GM12891 (cell line): ENCODE measurements around the gene PARD6B.

Experiments
- DNase-seq: peaks from one replicate; pipeline ENCODE4 v3.0.0; 2011; ENCODE audit warnings: low spot score; ENCODE audit not compliant: insufficient read length
- FAIRE-seq: peaks from 2 replicates; lab custom pipeline; 2011; peaks lifted over from hg19 to GRCh38; lab: Jason Lieb, UNC
- PAX5 ChIP-seq: IDR thresholded peaks from 2 replicates; pipeline ENCODE4 v1.6.1; 2011; ENCODE audit warnings: low read length, moderate library complexity, mild to moderate bottlenecking; ENCODE audit not compliant: insufficient read depth, severe bottlenecking
- POLR2A ChIP-seq: IDR thresholded peaks from 2 replicates; pipeline ENCODE4 v1.6.1; 2011; ENCODE audit warnings: low read depth, low read length, control low read depth
- POLR2AphosphoS5 ChIP-seq: IDR thresholded peaks from 2 replicates; pipeline ENCODE4 v1.6.1; 2011; ENCODE audit warnings: low read depth, low read length, control low read depth
- POU2F2 ChIP-seq: IDR thresholded peaks from 2 replicates; pipeline ENCODE4 v1.6.1; 2011; ENCODE audit warnings: low read depth, mild to moderate bottlenecking, control low read depth, low read length, moderate library complexity
- SPI1 ChIP-seq: IDR thresholded peaks from 2 replicates; pipeline ENCODE4 v1.6.1; 2011; ENCODE audit warnings: low read depth, low read length, control low read depth
- TAF1 ChIP-seq: IDR thresholded peaks from 2 replicates; pipeline ENCODE4 v1.6.1; 2011; ENCODE audit warnings: low read depth, low read length, control low read depth

The PARD6B gene

GRCh38 chr20:50715694-50716093 is 15.7 kb upstream of the PARD6B start:
- FAIRE-seq = no peak
- DNase-seq = no peak
- TF ChIP-seq POLR2A (no peak), SPI1 (no peak), POLR2AphosphoS5 (no peak), POU2F2 (no peak), PAX5 (no peak), TAF1 (no peak)

GRCh38 chr20:50716518-50716917 is 14.9 kb upstream of the PARD6B start:
- DNase-seq (no peak), FAIRE-seq (no peak)
- no peak for TF ChIP-seq POLR2AphosphoS5
- TF ChIP-seq SPI1 = no peak
- no peak for TF ChIP-seq TAF1
- TF ChIP-seq POLR2A = no peak
- no peak for TF ChIP-seq POU2F2
- TF ChIP-seq PAX5 = no peak

- FAIRE-seq (no peak), DNase-seq (no peak)
- no peak for TF ChIP-seq POU2F2
- TF ChIP-seq TAF1 = no peak
- TF ChIP-seq POLR2AphosphoS5 = no peak
- no peak for TF ChIP-seq POLR2A
- no peak for TF ChIP-seq PAX5
- no peak for TF ChIP-seq SPI1
These were observed 14.1 kb upstream of the PARD6B start for GRCh38 chr20:50717312-50717711.

- FAIRE-seq (no peak), DNase-seq (no peak)
- TF ChIP-seq POLR2A (no peak), TAF1 (no peak), SPI1 (no peak), PAX5 (no peak), POLR2AphosphoS5 (no peak), POU2F2 (no peak)
These were observed 13.2 kb upstream of the PARD6B start for GRCh38 chr20:50717974-50718761.

- DNase-seq = no peak
- no peak for FAIRE-seq
- TF ChIP-seq POLR2AphosphoS5 (no peak), SPI1 (no peak), PAX5 (no peak), TAF1 (no peak), POLR2A (no peak), POU2F2 (no peak)
These were observed 12.1 kb upstream of the PARD6B start for GRCh38 chr20:50719328-50719727.

GRCh38 chr20:50720026-50720425 is 11.4 kb upstream of the PARD6B start:
- TF ChIP-seq POU2F2 = no peak
- TF ChIP-seq PAX5 = no peak
- no peak for TF ChIP-seq SPI1
- no peak for TF ChIP-seq POLR2AphosphoS5
- TF ChIP-seq POLR2A = no peak
- no peak for TF ChIP-seq TAF1
- FAIRE-seq (no peak), DNase-seq (no peak)

- DNase-seq (no peak), FAIRE-seq (no peak)
- no peak for TF ChIP-seq TAF1
- TF ChIP-seq POU2F2 = no peak
- TF ChIP-seq SPI1 = no peak
- TF ChIP-seq PAX5 = no peak
- TF ChIP-seq POLR2A = no peak
- no peak for TF ChIP-seq POLR2AphosphoS5
These were observed 10.8 kb upstream of the PARD6B start for GRCh38 chr20:50720582-50720981.

- no peak for TF ChIP-seq POU2F2
- no peak for TF ChIP-seq SPI1
- no peak for TF ChIP-seq POLR2A
- no peak for TF ChIP-seq TAF1
- TF ChIP-seq POLR2AphosphoS5 = no peak
- no peak for TF ChIP-seq PAX5
- no peak for DNase-seq
- FAIRE-seq = no peak
These were observed 9.5 kb upstream of the PARD6B start for GRCh38 chr20:50721881-50722281.

GRCh38 chr20:50722424-50723155 is 8.8 kb upstream of the PARD6B start:
- DNase-seq (no peak), FAIRE-seq (no peak)
- no peak for TF ChIP-seq SPI1
- no peak for TF ChIP-seq TAF1
- TF ChIP-seq POLR2AphosphoS5 = no peak
- TF ChIP-seq POLR2A = no peak
- no peak for TF ChIP-seq POU2F2
- no peak for TF ChIP-seq PAX5

GRCh38 chr20:50723672-50724071 is 7.7 kb upstream of the PARD6B start:
- no peak for DNase-seq
- no peak for FAIRE-seq
- no peak for TF ChIP-seq POLR2AphosphoS5
- no peak for TF ChIP-seq SPI1
- TF ChIP-seq PAX5 = no peak
- TF ChIP-seq POLR2A = no peak
- no peak for TF ChIP-seq TAF1
- no peak for TF ChIP-seq POU2F2
